ENCODE results near the gene SLC35E2B.
"Not testable (repeated sequence)": the region's sequence is repeated elsewhere in the genome, so short reads cannot be mapped to it uniquely, and the experiment has no call there.

Gene SLC35E2B

GRCh38 chr1:1669468-1670440 is 22.8 kb downstream of the SLC35E2B start:
- Histone ChIP-seq H3K36me3 (ENCODE audit: insufficient read depth, low read length) (peaks cover 44% of the 10 kb centered on the region), H3K4me1 (ENCODE audit: insufficient read depth, low read length) (no peaks in the 10 kb centered on the region), H3K27ac (ENCODE audit: low read depth, low read length) (no peak overlapping the region), H3K27me3 (ENCODE audit: control insufficient read depth in 1 of 2, insufficient read depth in 2 of 2, low read length in 2 of 2) (no peaks in the 10 kb centered on the region), H3K9ac (ENCODE audit: low read length) (no peak overlapping the region), H3K4me3 (ENCODE audit: low read depth in 1 of 2, low read length in 2 of 2) (no peak overlapping the region), H3K9me3 (ENCODE audit: low read length) (no peaks in the 10 kb centered on the region)

- Histone ChIP-seq H3K27ac (ENCODE audit: low read depth, low read length) (no peak overlapping the region), H3K36me3 (ENCODE audit: insufficient read depth, low read length) (peaks cover 34% of the 10 kb centered on the region), H3K4me1 (ENCODE audit: insufficient read depth, low read length) (no peaks in the 10 kb centered on the region), H3K4me3 (ENCODE audit: low read depth in 1 of 2, low read length in 2 of 2) (no peak overlapping the region), H3K27me3 (ENCODE audit: control insufficient read depth in 1 of 2, insufficient read depth in 2 of 2, low read length in 2 of 2) (no peaks in the 10 kb centered on the region), H3K9me3 (ENCODE audit: low read length) (no peaks in the 10 kb centered on the region), H3K9ac (ENCODE audit: low read length) (no peak overlapping the region)
Measured at GRCh38 chr1:1666526-1666925, 26.1 kb downstream of the SLC35E2B start.

- H3K27ac ChIP-seq (ENCODE audit: low read depth, low read length): no peak overlapping the region
Measured at GRCh38 chr1:1665815-1666251, 26.8 kb downstream of the SLC35E2B start.

GRCh38 chr1:1664941-1665814 is 27.4 kb downstream of the SLC35E2B start:
- H3K9ac ChIP-seq (ENCODE audit: low read length): no peak overlapping the region
- H3K4me3 ChIP-seq (ENCODE audit: low read depth in 1 of 2, low read length in 2 of 2): no peak overlapping the region
- H3K27me3 ChIP-seq (ENCODE audit: control insufficient read depth in 1 of 2, insufficient read depth in 2 of 2, low read length in 2 of 2): no peaks in the 10 kb centered on the region
- H3K9me3 ChIP-seq (ENCODE audit: low read length): no peaks in the 10 kb centered on the region
- no peaks in the 10 kb centered on the region for H3K4me1 ChIP-seq (ENCODE audit: insufficient read depth, low read length)
- H3K27ac ChIP-seq (ENCODE audit: low read depth, low read length): no peak overlapping the region
- H3K36me3 ChIP-seq (ENCODE audit: insufficient read depth, low read length): peaks cover 25% of the 10 kb centered on the region

More at GRCh38 chr1:1665815-1666251, 26.8 kb downstream of the SLC35E2B start:
- Histone ChIP-seq H3K9ac (ENCODE audit: low read length) (no peak overlapping the region), H3K27me3 (ENCODE audit: control insufficient read depth in 1 of 2, insufficient read depth in 2 of 2, low read length in 2 of 2) (no peaks in the 10 kb centered on the region), H3K4me1 (ENCODE audit: insufficient read depth, low read length) (no peaks in the 10 kb centered on the region), H3K9me3 (ENCODE audit: low read length) (no peaks in the 10 kb centered on the region), H3K36me3 (ENCODE audit: insufficient read depth, low read length) (peaks cover 27% of the 10 kb centered on the region), H3K4me3 (ENCODE audit: low read depth in 1 of 2, low read length in 2 of 2) (no peak overlapping the region)

GRCh38 chr1:1664318-1664717 is 28.3 kb downstream of the SLC35E2B start:
- not testable (repeated sequence) for H3K9ac ChIP-seq (ENCODE audit: low read length); H3K27me3 ChIP-seq (ENCODE audit: control insufficient read depth in 1 of 2, insufficient read depth in 2 of 2, low read length in 2 of 2); H3K4me1 ChIP-seq (ENCODE audit: insufficient read depth, low read length); H3K4me3 ChIP-seq (ENCODE audit: low read depth in 1 of 2, low read length in 2 of 2); H3K9me3 ChIP-seq (ENCODE audit: low read length); H3K27ac ChIP-seq (ENCODE audit: low read depth, low read length)
- peaks cover 20% of the 10 kb centered on the region for H3K36me3 ChIP-seq (ENCODE audit: insufficient read depth, low read length)

- not testable (repeated sequence) for H3K4me1 ChIP-seq (ENCODE audit: insufficient read depth, low read length); H3K4me3 ChIP-seq (ENCODE audit: low read depth in 1 of 2, low read length in 2 of 2); H3K9ac ChIP-seq (ENCODE audit: low read length); H3K27ac ChIP-seq (ENCODE audit: low read depth, low read length); H3K27me3 ChIP-seq (ENCODE audit: control insufficient read depth in 1 of 2, insufficient read depth in 2 of 2, low read length in 2 of 2); H3K9me3 ChIP-seq (ENCODE audit: low read length)
- peaks cover 19% of the 10 kb centered on the region for H3K36me3 ChIP-seq (ENCODE audit: insufficient read depth, low read length)
Measured at GRCh38 chr1:1662830-1663560, 29.6 kb downstream of the SLC35E2B start.

GRCh38 chr1:1662392-1662791 is 30.2 kb downstream of the SLC35E2B start:
- not testable (repeated sequence) for H3K9me3 ChIP-seq (ENCODE audit: low read length); H3K27me3 ChIP-seq (ENCODE audit: control insufficient read depth in 1 of 2, insufficient read depth in 2 of 2, low read length in 2 of 2); H3K4me3 ChIP-seq (ENCODE audit: low read depth in 1 of 2, low read length in 2 of 2); H3K27ac ChIP-seq (ENCODE audit: low read depth, low read length); H3K4me1 ChIP-seq (ENCODE audit: insufficient read depth, low read length); H3K9ac ChIP-seq (ENCODE audit: low read length)
- H3K36me3 ChIP-seq (ENCODE audit: insufficient read depth, low read length): peaks cover 19% of the 10 kb centered on the region

- peak within 1 kb of the TSS; percentile 55 to 71 for H3K4me3 ChIP-seq (ENCODE audit: low read depth in 1 of 2, low read length in 2 of 2)
- H3K36me3 ChIP-seq (ENCODE audit: insufficient read depth, low read length): peaks cover 21% of the 10 kb centered on the region
- H3K9ac ChIP-seq (ENCODE audit: low read length); H3K27me3 ChIP-seq (ENCODE audit: control insufficient read depth in 1 of 2, insufficient read depth in 2 of 2, low read length in 2 of 2); H3K4me1 ChIP-seq (ENCODE audit: insufficient read depth, low read length); H3K9me3 ChIP-seq (ENCODE audit: low read length): not testable (repeated sequence)
- H3K27ac ChIP-seq (ENCODE audit: low read depth, low read length): peak within 1 kb of the TSS; percentile 88
Measured at GRCh38 chr1:1658583-1659549, 33.7 kb downstream of the SLC35E2B start, which contains the start of gene CDK11B. Gene CDK11B, minus strand, starts transcription at chr1:1659004. Its CDS starts 1,519 bp downstream, at chr1:1657485.

- not testable (repeated sequence) for H3K27ac ChIP-seq (ENCODE audit: low read depth, low read length); H3K9ac ChIP-seq (ENCODE audit: low read length)
Measured at GRCh38 chr1:1648265-1648664, 44.3 kb downstream of the SLC35E2B start.

GRCh38 chr1:1647567-1648241 is 44.9 kb downstream of the SLC35E2B start:
- H3K36me3 ChIP-seq (ENCODE audit: insufficient read depth, low read length): peaks cover 35% of the 10 kb centered on the region
- H3K27me3 ChIP-seq (ENCODE audit: control insufficient read depth in 1 of 2, insufficient read depth in 2 of 2, low read length in 2 of 2); H3K9ac ChIP-seq (ENCODE audit: low read length); H3K9me3 ChIP-seq (ENCODE audit: low read length); H3K27ac ChIP-seq (ENCODE audit: low read depth, low read length); H3K4me1 ChIP-seq (ENCODE audit: insufficient read depth, low read length); H3K4me3 ChIP-seq (ENCODE audit: low read depth in 1 of 2, low read length in 2 of 2): not testable (repeated sequence)

More at GRCh38 chr1:1648265-1648664, 44.3 kb downstream of the SLC35E2B start:
- not testable (repeated sequence) for H3K4me3 ChIP-seq (ENCODE audit: low read depth in 1 of 2, low read length in 2 of 2); H3K27me3 ChIP-seq (ENCODE audit: control insufficient read depth in 1 of 2, insufficient read depth in 2 of 2, low read length in 2 of 2); H3K9me3 ChIP-seq (ENCODE audit: low read length); H3K4me1 ChIP-seq (ENCODE audit: insufficient read depth, low read length)
- H3K36me3 ChIP-seq (ENCODE audit: insufficient read depth, low read length): peaks cover 38% of the 10 kb centered on the region

Data from muscle layer of colon (tissue), 2 donors.